Measurements from ENCODE around the gene NHLH2.

The NHLH2 gene

GRCh38 chr1:115840605-115841460 is at the start of gene NHLH2:
Gene NHLH2, minus strand, starts transcription at chr1:115841126. Its CDS starts 2,754 bp downstream, at chr1:115838372.
- no peak for DNase-seq (ENCODE audit: low spot score)
- in situ Hi-C loops (cut with MboI; ENCODE audit: low sequenced_read_pairs, unreplicated experiment) = no loop called here
- TF ChIP-seq CTCF (IDR thresholded peaks at IDR 0.05; ENCODE audit: borderline replicate concordance, control extremely low read depth, extremely low read depth, insufficient read depth, missing control alignments) = no peak

GRCh38 chr1:115890580-115890979 is 49.7 kb upstream of the NHLH2 start:
- TF ChIP-seq CTCF (IDR thresholded peaks at IDR 0.05; ENCODE audit: borderline replicate concordance, control extremely low read depth, extremely low read depth, insufficient read depth, missing control alignments) = no peak
- no peak for DNase-seq (ENCODE audit: low spot score)
- in situ Hi-C loops (cut with MboI; ENCODE audit: low sequenced_read_pairs, unreplicated experiment) = no loop called here

GRCh38 chr1:115888976-115889375 is 48.0 kb upstream of the NHLH2 start:
- no peak for DNase-seq (ENCODE audit: low spot score)
- in situ Hi-C loops (cut with MboI; ENCODE audit: low sequenced_read_pairs, unreplicated experiment) = no loop called here
- no peak for TF ChIP-seq CTCF (IDR thresholded peaks at IDR 0.05; ENCODE audit: borderline replicate concordance, control extremely low read depth, extremely low read depth, insufficient read depth, missing control alignments)

GRCh38 chr1:115882913-115883902 is 42.3 kb upstream of the NHLH2 start:
- TF ChIP-seq CTCF (IDR thresholded peaks at IDR 0.05; ENCODE audit: borderline replicate concordance, control extremely low read depth, extremely low read depth, insufficient read depth, missing control alignments) = no peak
- in situ Hi-C loops (cut with MboI; ENCODE audit: low sequenced_read_pairs, unreplicated experiment) = no loop called here
- no peak for DNase-seq (ENCODE audit: low spot score)

- in situ Hi-C loops (cut with MboI; ENCODE audit: low sequenced_read_pairs, unreplicated experiment) = no loop called here
- no peak for DNase-seq (ENCODE audit: low spot score)
- no peak for TF ChIP-seq CTCF (IDR thresholded peaks at IDR 0.05; ENCODE audit: borderline replicate concordance, control extremely low read depth, extremely low read depth, insufficient read depth, missing control alignments)
These were observed 40.2 kb upstream of the NHLH2 start for GRCh38 chr1:115880981-115881672.

GRCh38 chr1:115879977-115880376 is 39.1 kb upstream of the NHLH2 start:
- DNase-seq (ENCODE audit: low spot score) = no peak
- in situ Hi-C loops (cut with MboI; ENCODE audit: low sequenced_read_pairs, unreplicated experiment) = no loop called here
- no peak for TF ChIP-seq CTCF (IDR thresholded peaks at IDR 0.05; ENCODE audit: borderline replicate concordance, control extremely low read depth, extremely low read depth, insufficient read depth, missing control alignments)

Data from GM13976 (cell line).